HG03457 (cell line): ENCODE data around the gene NEK8.

ENCODE experiments used
- ATAC-seq: cut with Tn5 transposase; IDR thresholded peaks from one replicate; pipeline ENCODE4 v1.9.1; 2021; ENCODE audit warnings: moderate number of reproducible peaks; ENCODE audit not compliant: unreplicated experiment

NEK8 gene

DNA sequence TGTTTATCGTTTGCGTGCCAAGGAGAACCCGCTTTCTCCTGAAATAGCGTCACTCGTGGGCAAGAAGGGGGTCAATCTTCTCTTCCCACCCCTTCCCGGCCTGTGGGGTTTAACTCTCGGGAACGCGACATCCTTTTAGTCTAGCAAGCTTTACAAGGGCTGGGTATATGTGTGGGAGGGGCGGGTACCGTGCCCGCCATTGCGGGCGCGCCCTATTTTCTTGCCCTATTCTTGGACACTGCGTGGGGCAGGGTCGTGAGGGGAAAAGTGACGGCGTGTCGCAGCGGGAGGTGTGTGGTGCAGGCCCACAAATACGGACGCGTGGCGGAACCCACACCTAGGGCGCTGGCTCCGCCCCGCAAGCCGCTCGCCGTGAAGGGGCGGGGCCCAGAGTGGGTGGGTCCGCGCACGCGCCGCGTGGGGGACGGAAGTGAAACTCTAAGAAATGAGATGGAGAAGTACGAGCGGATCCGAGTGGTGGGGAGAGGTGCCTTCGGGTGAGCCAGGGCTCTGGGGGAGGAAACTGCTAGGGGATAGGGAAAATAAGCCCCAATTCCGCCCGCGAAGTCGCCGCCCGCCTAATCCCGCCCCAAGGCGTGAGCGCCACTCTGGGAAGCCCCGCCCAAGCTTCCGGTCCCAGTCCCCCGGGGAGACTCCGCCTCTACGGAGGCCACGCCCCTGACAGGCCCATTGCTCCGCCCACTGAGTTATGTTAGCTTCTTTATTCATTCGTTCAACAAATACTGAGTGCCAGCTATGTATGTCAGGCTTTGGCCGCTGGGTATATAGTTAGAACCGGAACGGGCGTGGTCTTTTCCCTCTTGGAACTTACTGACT, at the start of gene NEK8:
Gene NEK8, plus strand, starts transcription at position 425 of the 837 bp plus-strand sequence. Its CDS starts 26 bp downstream, at position 451.
- ATAC-seq, result peak; percentile 32

DNA sequence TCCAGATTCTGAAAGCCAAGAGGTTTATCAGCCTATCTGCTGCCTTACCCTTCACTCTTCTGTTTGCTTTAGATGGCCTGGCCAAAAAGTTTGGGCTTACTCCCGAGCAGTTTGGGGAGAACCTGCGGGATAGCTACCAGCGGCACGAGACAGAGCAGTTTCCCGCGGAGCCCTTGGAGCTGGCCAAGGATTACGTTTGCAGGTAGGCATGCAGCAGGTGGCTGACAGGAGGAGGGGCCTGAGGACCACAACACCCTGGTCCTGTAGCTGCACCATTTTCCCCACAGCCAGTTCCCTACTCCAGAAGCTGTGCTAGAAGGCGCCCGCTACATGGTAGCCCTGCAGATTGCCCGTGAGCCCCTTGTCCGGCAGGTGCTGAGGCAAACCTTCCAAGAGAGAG, 45.9 kb upstream of the NEK8 start:
- no peak for ATAC-seq

DNA sequence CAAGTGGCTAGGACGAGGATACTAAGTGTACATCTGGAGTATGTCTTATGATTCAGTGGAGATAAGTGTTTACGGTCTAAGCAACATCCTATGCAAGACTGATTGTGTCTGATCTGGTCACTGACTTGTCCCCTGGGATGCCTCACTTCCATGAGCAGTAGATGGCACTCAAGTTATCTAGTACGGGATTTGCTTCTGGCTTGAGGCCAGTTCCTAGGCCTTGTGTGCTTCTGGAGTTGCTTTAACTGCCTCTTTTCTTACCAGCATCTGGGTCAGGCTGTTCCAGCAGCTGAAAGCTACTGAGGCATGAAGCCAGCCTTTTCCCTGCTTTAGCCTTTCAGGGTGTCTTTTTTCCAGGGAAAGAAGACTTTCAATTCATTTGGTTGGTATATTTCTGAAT, 43.6 kb upstream of the NEK8 start:
- no peak for ATAC-seq

DNA sequence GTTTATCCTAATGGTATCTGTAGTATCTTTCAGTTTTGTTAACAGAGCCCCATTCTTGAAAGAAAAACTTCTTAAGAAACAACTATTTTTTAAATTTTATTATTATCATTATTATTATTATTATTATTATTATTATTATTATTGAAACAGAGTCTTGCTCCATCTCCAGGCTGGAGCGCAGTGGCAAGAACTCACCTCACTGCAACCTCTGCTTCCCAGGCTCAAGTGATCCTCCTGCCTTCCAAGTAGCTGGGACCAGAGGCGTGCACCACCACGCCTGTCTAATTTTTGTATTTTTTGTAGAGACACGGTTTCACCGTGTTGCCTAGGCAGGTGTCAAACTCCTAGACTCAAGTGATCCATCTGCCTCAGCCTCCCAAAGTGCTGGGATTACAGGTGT, 43.2 kb upstream of the NEK8 start:
- no peak for ATAC-seq

DNA sequence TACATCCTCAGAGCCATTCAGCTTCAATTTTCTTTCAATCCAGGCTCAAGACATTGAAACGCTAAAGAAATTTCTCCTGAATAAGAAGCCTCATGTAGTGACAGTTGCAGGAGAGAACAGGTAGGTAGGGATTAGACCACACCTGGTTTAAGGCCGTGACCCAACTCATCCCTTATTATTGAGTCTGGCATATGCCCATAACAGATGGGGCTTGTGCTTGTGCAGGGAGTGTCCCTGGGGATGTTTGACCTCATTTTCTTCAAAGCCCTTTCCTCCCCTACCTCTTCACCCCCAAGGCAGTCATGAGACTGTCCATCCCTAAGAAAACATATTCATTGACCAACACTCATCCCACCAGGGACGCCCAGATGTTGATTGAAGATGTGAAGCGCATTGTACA, 42.3 kb upstream of the NEK8 start:
- no peak for ATAC-seq

DNA sequence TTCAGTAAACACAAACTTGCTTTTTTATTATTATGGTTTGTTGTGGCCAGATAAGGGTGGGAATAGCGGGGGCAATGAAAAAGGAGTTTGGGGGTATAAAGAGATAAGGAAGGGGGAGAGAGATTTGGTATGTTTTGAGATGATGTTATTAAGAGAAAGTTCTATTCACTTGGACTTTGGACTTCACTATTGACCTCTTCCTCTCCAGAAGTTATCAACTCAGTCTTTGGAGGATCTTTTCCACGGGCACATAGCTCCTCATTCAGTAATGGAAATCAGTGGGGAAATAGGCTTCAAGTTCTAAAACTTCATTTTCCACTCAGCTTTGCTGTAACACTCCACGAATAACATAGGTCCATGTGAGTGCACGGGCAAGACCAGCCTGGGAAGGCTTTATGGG, 40.1 kb upstream of the NEK8 start:
- ATAC-seq, result no peak

DNA sequence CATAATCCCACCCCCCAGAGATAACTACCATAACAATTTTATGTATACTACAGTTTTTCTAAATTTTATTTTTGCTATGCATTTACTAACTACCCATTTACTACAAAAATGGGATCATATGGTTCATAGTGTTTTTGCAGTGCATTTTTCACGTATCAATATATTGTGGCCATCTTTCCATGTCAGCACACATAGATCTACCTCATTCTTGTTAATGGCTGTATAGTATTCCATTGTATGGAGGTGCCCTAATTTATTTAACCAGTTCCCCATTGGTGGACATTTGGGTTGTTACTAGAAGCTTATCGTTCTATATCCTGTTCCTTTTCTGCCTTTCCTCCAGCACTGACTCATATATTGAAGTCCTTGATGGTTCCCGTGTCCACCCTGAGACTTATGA, 39.6 kb upstream of the NEK8 start:
- no peak for ATAC-seq

DNA sequence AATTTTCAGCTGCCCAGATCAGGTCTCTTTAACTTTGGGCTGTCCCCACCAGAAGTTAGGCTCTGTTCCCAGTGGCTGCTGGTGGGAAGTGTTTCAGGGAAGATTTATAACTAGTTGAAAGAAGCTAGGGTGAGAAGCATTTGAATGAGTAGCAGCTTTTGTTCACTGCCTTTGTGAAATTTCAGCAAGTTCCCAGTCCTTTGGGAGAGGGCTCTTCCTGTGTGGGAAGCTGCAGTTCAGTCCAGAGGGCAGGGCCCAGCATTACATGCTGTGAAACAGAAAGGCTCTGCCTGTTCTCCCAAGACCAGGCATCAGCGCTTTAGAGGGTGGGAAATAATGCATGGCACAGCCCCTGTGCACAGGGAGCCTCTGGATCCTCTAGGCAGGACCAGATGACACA, 34.7 kb upstream of the NEK8 start:
- ATAC-seq, result no peak

DNA sequence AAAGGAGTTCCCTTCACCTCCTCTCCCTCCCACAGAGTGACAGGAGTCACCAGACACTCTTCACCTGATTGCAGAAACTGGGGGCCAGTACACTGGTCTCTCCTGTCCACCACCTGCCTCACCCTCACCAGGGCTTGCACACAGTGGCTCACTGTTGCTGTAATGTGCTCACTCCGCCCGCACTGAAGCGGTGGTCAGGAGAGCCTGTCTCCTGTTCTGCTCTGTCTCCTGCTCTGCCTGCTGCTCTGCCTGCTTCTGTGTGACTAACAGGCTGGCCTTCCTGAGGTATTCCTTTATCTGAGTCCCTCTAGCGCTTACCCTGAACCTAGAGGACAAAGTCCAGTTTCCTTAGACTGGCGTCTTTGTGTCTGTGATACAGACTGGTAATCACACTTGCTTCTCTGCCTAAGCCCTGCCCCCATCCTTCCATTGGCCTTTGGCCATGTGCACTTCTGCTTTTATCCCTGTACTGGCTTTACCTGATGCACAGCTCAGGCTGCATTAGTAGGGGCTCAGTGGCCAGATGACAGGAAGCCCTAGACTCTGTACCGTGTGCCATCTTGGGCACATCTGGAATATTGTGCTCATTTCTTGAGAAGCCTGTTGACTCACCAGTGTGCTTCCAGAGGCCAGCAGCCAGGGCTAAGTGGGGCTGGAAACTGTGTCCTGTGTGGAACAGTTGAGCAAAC, 30.2 kb upstream of the NEK8 start:
- ATAC-seq, result no peak

DNA sequence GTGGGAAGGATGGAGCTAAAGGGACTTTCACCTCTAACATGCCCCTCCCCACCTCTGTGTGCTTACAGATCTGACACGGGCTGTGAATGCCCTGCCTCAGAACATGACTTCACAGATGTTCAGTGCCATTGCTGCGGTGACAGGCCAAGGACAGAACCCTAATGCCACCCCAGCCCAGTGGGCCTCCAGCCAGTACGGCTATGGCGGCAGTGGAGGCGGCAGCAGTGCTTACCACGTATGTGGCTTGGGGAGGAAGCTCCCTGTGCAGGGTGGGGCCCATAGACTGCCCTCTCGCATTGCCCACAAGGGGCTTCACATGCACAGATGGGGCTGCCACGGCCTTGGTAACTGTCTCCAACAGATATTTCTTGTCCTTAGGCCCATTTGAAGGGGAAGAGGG, 28.3 kb upstream of the NEK8 start:
- ATAC-seq, result no peak

DNA sequence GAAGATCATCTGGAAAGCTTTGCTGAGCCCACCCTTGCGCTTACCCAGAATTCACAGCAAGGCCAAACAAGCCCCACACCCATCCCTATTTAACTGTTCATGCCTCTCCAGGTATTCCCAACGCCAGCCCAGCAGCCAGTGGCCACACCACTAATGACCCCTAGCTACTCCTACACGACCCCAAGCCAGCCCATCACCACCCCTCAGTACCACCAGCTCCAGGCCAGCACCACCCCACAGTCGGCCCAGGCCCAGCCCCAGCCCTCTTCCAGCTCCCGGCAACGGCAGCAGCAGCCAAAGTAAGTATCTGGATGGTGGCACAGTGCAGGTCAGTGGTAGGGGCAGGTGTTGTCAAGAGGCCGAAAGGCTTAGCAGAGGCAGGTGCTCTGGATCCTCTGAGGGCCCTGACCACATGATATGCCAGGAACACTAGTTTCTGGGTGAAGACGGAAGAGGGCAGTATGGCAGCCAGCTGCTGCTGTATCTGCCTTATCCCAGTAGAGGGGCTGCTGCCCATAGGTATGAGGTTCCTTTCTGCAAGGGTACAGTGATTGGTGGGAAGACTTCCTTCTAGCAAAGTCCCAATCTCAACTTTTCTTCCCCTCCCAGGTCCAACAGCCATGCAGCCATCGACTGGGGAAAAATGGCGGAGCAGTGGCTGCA, 27.6 kb upstream of the NEK8 start:
- ATAC-seq, result no peak

DNA sequence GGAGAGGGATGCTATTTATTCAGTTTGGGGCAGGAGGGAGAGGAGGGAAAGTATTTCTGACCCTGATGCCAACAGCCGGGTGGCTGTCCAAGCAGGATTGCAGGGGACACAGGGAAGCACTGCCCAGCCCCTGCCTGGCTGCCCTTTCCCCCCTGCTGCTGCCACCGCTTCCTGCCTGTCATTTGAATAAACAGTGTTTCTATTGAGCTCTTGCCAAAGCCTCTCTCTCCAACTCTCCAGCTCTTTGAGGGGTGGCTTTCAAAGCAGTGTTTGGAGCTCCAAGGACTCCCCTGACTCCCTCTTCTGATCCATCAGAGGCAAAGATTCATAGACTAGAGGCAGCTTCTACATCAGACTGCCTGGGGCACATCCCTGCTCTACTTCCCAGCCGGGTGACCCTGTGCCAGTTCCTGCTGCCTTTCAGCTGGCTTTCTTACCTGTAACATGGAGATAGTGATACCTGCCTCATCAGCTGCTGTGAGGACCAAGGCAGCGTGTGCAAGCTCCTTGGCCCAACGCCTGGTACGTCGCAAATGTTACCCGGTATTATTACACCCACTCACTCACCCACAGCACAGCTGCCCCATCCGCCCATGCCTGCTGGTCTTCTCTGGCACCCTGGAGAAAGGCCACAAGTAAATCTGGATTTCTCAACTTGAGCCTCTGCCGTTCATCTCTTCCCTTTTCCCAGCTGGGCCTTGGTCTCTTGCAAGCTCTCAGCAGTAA, 26.4 kb upstream of the NEK8 start:
- no peak for ATAC-seq

DNA sequence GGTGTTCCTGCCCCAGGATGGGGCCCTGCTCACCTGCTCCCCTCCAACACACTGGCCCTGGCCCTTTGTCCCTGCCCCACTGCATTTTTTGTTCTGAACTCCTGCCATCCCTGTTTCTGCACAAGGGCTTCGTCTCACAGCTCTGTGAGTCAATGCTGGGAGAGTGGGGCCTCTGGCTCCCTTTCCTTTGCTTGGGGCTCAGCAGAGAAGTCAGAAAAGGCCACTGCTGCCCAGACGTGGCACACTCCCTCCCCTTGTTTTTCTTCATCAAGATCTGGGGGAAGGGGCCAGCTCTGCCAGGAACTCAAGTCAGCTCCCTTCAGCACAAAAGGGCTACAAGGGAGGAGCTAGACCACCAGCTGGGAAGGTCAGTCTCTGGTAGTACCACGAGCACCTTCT, 25.8 kb upstream of the NEK8 start:
- ATAC-seq, result no peak

DNA sequence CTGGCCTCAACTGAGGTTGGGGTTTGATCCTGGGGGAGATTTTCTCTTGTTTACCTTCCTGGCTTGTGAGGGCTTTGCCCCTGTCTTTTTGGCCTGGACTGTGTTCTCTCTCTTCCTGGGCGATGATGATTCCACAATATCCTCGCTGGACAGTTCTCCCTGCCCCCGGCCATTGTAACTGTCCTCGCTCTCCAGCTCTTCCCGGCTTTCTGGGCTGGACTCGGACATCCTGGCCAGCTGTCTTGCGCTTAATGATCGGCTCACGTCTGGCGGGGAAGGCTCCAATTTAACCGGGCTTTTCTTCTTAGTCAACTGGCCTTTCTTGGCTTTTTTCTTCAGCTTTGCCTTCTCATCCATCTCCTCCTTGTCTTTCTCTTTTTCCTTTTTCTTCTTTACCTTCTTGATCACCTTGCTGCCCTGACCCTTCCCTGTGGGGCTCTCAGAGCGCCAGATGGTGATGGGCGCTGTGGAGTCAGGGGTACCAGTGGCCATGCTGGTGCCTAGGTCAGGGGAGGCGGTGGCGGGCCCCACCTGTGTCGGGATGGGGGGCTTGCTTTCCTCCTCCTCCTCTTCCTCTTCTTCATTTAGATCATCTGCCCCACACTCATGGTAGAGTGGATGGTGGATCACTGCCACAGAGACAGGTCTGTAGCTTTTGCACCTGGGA, 24.9 kb upstream of the NEK8 start:
- ATAC-seq, result no peak

DNA sequence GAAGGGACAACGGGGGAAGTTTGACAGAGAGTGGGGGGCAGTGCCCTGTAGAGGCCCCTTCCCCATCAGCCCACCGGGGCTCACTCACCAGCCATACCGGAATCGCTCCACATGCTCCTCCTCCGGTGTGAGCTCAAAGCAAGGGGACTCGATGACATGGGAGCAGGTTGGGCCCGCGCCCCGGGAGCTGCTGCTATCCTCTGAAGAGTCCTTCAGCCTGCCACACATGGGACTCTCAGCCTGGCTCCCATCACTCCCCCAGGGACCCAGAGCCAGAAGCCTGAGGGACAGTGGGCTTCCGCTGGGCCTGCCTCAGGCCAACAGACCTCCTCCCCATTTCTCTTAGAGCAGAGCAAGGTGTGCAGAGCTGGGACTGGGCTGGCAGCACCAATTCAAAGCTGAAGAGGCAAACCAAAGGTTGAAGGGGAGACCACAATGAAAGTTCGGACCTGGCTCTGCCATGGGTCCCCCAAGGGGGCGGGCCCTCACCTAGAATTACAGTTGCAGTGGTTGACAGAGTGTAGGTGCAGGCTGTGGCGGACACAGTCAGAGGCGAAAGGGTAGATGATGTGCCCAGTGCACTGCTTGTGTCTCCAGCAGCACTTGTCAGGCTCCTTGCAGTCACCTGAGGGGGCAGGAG, 24.2 kb upstream of the NEK8 start:
- no peak for ATAC-seq

DNA sequence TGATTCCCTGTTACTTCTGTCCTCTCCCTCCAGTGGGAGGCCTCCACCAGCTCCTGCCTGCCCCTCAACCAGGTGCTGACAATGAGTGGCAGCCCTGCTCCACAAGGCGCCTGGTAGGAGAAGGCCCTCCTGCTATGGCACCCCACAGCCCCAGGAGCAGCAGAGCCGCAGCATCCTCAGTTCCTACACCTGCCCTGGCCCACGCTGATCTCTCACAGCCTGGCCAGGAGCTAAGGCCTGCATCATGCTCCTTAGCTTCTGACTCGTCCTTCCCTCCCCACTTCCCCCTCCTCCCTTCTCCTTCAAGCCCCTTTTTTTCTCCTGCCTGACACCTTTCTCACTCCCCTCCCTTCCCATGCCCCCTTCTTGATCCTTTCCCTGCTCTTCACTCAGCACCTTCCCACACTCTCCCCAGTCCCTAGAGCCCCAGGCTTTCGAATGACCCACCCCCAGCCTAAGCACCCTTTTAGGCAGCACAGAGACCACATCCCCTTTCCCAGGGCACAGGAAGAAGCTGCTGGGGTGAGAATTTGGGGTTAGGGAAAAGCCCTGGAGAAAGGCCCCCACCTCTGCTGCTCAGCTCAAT, 23.4 kb upstream of the NEK8 start:
- no peak for ATAC-seq

DNA sequence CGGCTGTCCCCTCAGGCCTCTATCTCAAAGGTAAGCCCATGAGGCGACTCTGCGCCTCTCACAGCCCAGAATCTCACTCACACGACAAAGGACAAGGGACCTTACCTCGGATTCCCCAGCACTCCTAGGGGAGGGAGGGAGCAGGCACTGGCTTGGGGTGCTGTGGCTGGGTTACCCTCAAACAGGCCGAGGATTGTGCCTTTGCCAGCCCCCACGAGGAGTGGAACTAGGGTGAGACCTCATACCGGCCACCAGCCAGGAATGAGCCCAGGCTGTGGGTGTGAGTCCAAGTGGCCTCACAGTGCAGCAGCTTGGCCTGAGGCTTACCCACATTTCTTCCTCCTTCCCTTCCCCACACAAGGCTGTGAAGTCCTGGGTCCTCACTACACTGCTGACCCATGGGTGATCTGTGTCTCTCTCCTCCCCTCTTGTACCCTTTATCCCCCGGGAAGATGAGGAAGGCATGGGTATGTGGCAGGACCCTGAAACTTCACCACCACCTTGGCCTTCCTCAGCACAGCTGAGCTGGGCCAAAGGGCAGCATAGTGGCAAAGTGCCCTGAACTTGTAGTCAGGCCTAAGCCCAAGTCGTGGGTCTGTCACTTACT, 22.8 kb upstream of the NEK8 start:
- ATAC-seq, result no peak

DNA sequence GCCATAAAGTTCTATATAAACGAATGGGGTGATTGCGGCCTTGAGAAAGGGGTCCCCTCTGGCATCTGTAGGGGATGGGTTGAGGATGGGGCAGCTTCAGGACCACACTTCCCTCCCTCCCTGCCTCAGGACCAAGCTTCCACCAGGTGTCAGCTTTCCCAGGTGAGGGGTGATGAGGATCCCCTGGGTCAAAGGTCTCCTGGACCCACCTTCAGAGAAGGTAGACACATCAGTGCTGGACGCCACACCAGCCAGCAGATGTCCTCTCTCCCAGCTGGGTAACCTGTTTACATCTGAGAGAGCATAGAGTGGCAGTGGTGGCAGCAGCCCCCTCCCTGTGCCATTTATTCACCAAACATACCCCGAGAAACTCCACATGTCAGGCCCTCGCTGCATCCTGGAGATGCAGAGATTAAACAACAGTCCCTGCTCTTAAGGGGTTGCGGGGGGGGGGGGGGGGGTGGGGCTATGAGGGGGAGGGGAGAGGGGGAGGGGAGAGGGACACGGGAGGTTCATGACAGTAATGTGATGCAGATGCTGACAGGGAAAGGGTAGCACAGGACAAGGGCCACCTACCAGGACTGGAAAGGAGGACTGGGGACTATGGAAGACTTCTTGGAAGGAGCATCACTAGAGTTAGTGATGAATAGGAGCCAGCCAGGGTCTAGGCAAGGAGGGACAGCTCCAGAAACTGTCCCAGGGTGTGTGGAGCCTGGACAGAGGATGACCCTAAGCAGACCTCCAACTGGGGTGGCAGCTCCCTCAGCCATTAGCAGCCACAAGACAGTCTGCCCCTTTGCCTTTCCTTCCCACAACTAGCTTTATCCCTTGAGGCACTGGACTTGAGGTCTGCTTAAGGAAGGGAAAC, 21.9 kb upstream of the NEK8 start:
- no peak for ATAC-seq

DNA sequence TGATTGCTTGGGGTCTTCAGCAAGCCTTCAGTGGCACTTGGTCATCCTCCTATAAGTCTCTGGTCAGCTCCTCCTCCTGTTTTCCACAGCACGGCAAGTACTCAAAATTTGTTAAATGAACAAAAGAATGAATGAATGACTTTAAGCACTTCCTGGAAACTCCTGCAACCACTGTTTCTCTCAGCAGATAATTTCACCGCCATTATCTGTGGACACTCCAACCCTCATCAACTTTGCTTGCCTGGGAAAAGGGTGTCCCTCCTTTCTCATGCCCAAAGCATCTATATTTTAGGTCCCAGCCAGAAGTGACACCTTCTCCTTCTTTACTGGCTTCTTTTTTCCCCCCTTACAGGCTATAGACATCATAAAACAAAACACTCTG, 21.3 kb upstream of the NEK8 start:
- no peak for ATAC-seq
